GM10266 (cell line): ENCODE results near the gene SELENOS.

Source experiments
- DNase-seq: peaks from one replicate; pipeline ENCODE4 v3.0.0; 2012; ENCODE audit errors: extremely low spot score
- CTCF ChIP-seq: IDR thresholded peaks from 2 replicates; pipeline ENCODE4 v1.5.1; 2012; ENCODE audit warnings: mild to moderate bottlenecking, low read depth; ENCODE audit not compliant: control insufficient read depth, insufficient read depth; ENCODE audit errors: missing control alignments

Gene SELENOS

GRCh38 chr15:101286471-101287114, 9.3 kb upstream of the SELENOS start:
- no peak for DNase-seq

GRCh38 chr15:101283931-101284330, 6.6 kb upstream of the SELENOS start:
- DNase-seq, result no peak
- no peak for TF ChIP-seq CTCF

More at GRCh38 chr15:101286471-101287114, 9.3 kb upstream of the SELENOS start:
- no peak for TF ChIP-seq CTCF

- no peak for TF ChIP-seq CTCF
- no peak for DNase-seq
These were observed 2.7 kb upstream of the SELENOS start for GRCh38 chr15:101280007-101280406.

GRCh38 chr15:101277943-101278564, 769 bp upstream of the SELENOS start:
- no peak for DNase-seq
- TF ChIP-seq CTCF, result no peak

- peak; percentile 32 for DNase-seq
These were observed 716 bp downstream of the SELENOS start for GRCh38 chr15:101276501-101277037.

GRCh38 chr15:101275018-101275417, 2.3 kb downstream of the SELENOS start:
- DNase-seq, result peak; percentile 56
- no peak for TF ChIP-seq CTCF

More at GRCh38 chr15:101276501-101277037, 716 bp downstream of the SELENOS start:
- no peak for TF ChIP-seq CTCF

- no peak for TF ChIP-seq CTCF
- DNase-seq, result no peak
These were observed 3.8 kb downstream of the SELENOS start for GRCh38 chr15:101273534-101273933.
